AG08396 (cell line): ENCODE measurements around the gene EFCAB13.
"Not testable (repeated sequence)": the region's sequence is repeated elsewhere in the genome, so short reads cannot be mapped to it uniquely, and the experiment has no call there.

Source experiments
- DNase-seq: peaks from one replicate; pipeline ENCODE4 v3.0.0; 2012; ENCODE audit warnings: low spot score, mixed read lengths

EFCAB13 gene

GRCh38 chr17:47325176-47325575 is 1.4 kb downstream of the EFCAB13 start:
- no peak for DNase-seq

GRCh38 chr17:47330548-47330947 is 6.8 kb downstream of the EFCAB13 start:
- no peak for DNase-seq

GRCh38 chr17:47332287-47332686 is 8.5 kb downstream of the EFCAB13 start:
- no peak for DNase-seq

GRCh38 chr17:47335101-47335936 is 11.6 kb downstream of the EFCAB13 start:
- no peak for DNase-seq

- DNase-seq = no peak
Observed at GRCh38 chr17:47338026-47338425, 14.3 kb downstream of the EFCAB13 start.

- DNase-seq = no peak
Observed at GRCh38 chr17:47352848-47353247, 29.1 kb downstream of the EFCAB13 start.

GRCh38 chr17:47358652-47359051 is 34.9 kb downstream of the EFCAB13 start:
- DNase-seq = no peak

- DNase-seq = no peak
Observed at GRCh38 chr17:47363171-47363570, 39.4 kb downstream of the EFCAB13 start.

- no peak for DNase-seq
Observed at GRCh38 chr17:47367257-47367656, 43.5 kb downstream of the EFCAB13 start.

- no peak for DNase-seq
Observed at GRCh38 chr17:47368262-47368661, 44.5 kb downstream of the EFCAB13 start.

- DNase-seq = not testable (repeated sequence)
Observed at GRCh38 chr17:47370899-47371298, 47.1 kb downstream of the EFCAB13 start.

GRCh38 chr17:47373002-47373401 is 49.2 kb downstream of the EFCAB13 start:
- DNase-seq = no peak

GRCh38 chr17:47376247-47376646 is 52.5 kb downstream of the EFCAB13 start:
- DNase-seq = no peak

- DNase-seq = no peak
Observed at GRCh38 chr17:47388825-47389224, 65.1 kb downstream of the EFCAB13 start.

- not testable (repeated sequence) for DNase-seq
Observed at GRCh38 chr17:47397532-47398128, 73.9 kb downstream of the EFCAB13 start.

GRCh38 chr17:47400333-47400732 is 76.6 kb downstream of the EFCAB13 start:
- no peak for DNase-seq

- DNase-seq = no peak
Observed at GRCh38 chr17:47401100-47401499, 77.3 kb downstream of the EFCAB13 start.

- no peak for DNase-seq
Observed at GRCh38 chr17:47404006-47404405, 80.3 kb downstream of the EFCAB13 start.

- no peak for DNase-seq
Observed at GRCh38 chr17:47404875-47405274, 81.1 kb downstream of the EFCAB13 start.

GRCh38 chr17:47413872-47414271 is 90.1 kb downstream of the EFCAB13 start:
- DNase-seq = peak; percentile 31

GRCh38 chr17:47414612-47415011 is 90.9 kb downstream of the EFCAB13 start:
- DNase-seq = no peak

- peak; percentile 30 for DNase-seq
Observed at GRCh38 chr17:47423406-47424295, 99.9 kb downstream of the EFCAB13 start.

GRCh38 chr17:47425233-47425632 is 101.5 kb downstream of the EFCAB13 start:
- DNase-seq = not testable (repeated sequence)
